Muscle of back (tissue), 11 donors: ENCODE results near the gene PCDH15. TPM values are rescaled to one million over a fixed set of nuclear protein-coding genes. Genes with fewer than 3 reads are reported as not detected.

Experiments
- DNase-seq, 3 donors: peaks; one replicate each; pipeline versions ENCODE4 v3.0.0 to v3.0.0-alpha.2; 2013
- polyA plus RNA-seq, 10 donors: library from polyadenylated mRNA; unstranded; fragments of 120-200 nt; gene quantifications; one replicate each; pipeline ENCODE4 v1.2.1, GENCODE V29; 2013; ENCODE audit not compliant: insufficient read length in 10 of 10

Gene PCDH15
- polyA plus RNA-seq, 10 donors, result 0.07 to 0.94 (median 0.33) TPM

DNA sequence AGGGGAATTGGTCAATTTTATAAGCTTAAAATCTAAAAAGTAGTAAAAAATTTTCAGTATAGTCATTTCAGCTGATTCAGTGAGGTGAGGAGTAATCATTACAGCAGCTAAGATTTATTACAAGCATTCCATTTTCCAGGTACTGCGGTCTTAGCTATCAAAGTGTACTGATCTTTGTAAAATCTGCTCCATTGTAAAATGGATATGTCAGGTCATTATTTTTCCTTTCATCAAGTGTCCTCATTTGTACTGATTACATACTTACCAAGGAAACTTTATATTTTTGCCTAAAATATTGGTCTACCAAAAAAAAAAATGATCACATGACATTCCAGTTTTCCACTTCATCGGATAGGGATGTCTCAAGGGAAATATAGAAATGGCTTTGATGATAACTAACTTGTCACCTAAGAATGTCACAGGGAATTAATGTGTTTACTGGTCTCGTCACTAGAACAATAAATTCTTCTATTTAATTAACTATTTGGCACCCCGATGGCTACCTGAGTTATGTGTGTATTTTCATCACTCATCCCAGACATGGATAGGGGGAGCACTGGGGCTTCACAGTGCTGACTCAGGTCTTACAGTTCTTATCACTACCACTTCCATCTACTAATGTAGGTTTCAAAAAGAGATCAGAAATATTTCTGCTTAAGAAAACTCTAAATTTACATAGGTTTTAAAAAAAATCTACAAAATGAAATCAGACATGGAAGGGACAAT lies 948.4 kb downstream of the PCDH15 start:
- no peak for DNase-seq

GRCh38 chr10:53846809-53847208 lies 954.2 kb downstream of the PCDH15 start:
- no peak for DNase-seq

DNA sequence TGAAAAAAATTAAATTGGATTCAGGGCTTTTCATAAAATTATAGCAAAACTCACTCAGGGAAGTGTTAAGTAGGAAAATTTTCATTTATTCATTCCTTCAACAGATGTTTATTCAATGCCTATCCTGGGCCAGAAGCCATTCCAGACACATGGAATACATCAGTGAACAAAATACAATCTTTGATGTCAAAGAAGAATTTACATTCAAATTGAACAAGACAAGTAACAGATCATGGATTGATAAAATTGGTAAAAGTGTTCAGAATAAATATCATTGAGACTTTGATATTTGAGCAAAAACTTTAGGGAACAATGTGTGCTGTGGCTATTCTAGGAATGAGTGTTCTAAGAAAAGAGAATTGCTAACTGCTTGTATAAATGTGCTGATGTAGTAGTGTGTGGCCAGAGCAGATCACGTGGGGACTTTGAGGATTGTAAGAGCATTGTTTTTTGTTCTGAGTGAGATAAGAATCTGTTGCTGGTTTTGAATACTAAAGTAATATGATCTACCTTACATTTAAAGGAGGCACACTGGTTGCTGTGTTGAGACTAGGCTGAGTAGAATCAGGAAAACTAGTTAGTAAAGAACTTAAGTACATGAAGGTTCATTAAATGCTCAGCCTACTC lies 957.2 kb downstream of the PCDH15 start:
- peak; percentile 30 to 58 (median 39) for DNase-seq

- peak in 1 of 3 donors; percentile 10 for DNase-seq
These were observed 959.4 kb downstream of the PCDH15 start for GRCh38 chr10:53841483-53842145.

DNA sequence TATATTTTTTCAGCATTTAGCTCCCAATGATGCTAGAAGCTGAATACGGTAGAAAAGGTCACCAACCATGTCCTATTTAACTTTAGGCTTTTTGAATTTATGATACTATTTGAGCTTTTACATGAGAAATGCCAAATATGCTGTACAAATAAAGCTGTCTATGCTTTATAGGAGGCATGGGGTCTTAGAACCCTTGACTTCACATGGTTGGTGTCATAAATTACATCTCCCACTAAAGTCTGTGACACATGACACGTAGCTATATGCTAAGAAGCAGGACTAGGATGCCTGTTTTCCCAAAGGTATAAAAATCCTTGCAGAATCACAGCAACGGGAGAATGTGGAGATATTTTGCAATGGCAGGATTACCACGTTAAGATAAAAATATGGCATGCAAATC lies 960.4 kb downstream of the PCDH15 start:
- no peak for DNase-seq

GRCh38 chr10:53839440-53840039 lies 961.5 kb downstream of the PCDH15 start:
- DNase-seq, result peak; percentile 23 to 49 (median 38)

DNA sequence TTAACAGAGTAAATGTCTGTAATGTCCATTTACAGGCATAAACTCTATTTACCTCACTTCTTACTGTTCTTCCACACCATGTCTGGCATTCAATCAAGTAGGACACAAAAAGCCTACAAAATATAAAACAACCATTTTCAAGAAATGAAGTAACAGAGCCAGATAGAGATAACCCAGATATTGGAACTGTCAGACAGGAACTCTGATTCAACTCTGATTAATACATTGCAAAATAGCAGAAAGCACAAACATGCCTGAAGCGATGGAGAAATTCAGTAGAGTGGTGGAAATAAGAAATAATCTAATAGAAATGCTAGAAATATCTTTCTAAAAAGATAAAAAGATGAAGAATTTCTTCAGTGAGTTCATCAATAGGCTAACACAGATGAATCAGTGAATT lies 964.4 kb downstream of the PCDH15 start:
- DNase-seq, result no peak

- no peak for DNase-seq
These were observed 967.1 kb downstream of the PCDH15 start for GRCh38 chr10:53833908-53834307.

- no peak for DNase-seq
These were observed 973.8 kb downstream of the PCDH15 start for GRCh38 chr10:53827261-53827660.

DNA sequence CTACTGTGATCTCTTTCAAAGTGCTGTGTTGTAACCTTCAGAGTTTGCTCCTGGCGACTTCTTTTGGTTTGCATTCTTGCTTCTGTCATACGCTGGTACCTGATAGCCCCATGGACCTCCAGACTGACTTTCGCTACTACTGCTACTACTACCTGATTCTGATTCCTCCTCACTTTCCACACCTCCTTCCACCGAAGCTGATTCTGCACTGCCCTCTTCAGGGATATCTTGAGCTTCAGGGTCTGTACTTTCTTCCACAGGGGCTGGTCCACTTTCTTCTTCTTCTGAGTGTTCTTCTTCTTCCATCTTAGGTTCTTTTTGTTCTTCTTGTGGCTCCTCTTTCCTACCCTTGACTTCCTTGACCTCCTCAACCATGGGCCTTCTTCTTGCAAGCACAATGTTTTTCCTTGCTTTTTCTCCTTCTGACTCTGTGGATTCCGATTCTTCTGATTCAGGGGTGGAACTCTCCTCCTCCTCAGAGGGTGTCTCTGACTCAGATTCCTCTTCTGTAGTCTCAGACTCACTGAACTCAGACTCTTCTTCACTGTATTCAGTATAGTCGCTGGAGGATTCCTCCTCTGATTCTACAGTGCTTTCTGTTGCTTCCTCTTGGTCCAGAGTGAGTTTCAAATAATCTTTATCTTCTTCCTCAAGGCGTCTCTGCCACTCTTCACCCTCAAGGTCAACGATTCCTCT lies 992.2 kb downstream of the PCDH15 start:
- no peak for DNase-seq

- no peak for DNase-seq
These were observed 1014.7 kb downstream of the PCDH15 start for GRCh38 chr10:53786236-53786900.

DNA sequence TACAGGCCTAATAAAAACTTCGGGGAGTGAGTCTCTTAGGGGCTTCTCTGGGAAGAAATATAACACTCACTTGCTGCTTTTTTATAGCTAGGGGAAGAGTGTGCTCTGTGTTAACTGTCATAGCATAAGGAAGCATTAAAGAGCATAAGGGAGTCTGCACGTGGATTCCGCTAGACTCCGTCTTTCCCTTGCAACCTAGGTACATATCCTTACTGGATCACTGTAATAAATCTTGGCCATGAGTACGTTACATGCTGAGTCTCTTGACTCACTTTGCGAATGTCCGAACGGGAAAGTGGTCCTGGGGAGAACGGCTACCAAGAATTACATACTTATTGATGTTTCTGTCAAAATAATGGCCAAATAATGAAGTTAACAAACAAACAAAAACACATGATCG lies 1029.3 kb downstream of the PCDH15 start:
- no peak for DNase-seq

DNA sequence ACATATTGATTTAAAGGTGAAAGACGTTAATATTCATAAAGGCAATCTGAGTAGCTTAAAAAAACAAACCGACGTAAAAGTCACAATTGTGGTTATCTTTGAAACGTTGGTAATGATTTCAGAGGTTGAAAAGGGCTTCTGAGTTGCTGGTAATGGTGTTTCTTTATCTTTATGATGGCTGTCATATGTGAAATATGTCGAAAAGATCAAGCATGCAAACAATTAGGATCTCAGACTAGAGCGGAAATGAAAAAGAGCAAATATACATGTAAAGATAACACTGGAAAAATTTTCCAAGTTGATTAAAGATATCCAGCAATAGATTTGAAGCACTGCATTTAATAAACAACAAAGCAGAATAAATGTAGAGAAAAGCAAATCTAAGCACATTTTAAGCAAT lies 1030.1 kb downstream of the PCDH15 start:
- DNase-seq, result no peak

DNA sequence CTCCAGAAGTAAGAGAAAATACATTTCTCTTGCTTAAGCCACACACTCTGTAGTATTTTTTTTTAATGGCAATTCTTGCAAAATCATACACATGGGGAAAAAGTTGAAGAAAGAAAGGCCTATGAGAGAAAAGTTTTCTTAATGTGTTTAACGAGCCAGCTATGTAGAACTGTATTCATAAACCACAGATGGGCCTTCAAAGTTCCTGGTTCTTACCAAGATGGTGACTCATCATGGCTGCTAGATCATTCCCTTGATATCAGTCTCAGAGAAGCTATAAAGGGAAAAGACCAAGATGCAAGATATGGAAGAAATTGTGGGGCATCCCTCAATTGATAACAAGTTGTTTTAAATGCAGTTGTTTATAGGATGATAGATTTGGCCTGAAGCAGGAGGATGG lies 1035.7 kb downstream of the PCDH15 start:
- DNase-seq, result no peak

GRCh38 chr10:53754596-53755250 lies 1046.3 kb downstream of the PCDH15 start:
- DNase-seq, result peak in 1 of 3 donors; percentile 2
